ENCODE data around the gene TAF3.

TAF3 gene

DNA sequence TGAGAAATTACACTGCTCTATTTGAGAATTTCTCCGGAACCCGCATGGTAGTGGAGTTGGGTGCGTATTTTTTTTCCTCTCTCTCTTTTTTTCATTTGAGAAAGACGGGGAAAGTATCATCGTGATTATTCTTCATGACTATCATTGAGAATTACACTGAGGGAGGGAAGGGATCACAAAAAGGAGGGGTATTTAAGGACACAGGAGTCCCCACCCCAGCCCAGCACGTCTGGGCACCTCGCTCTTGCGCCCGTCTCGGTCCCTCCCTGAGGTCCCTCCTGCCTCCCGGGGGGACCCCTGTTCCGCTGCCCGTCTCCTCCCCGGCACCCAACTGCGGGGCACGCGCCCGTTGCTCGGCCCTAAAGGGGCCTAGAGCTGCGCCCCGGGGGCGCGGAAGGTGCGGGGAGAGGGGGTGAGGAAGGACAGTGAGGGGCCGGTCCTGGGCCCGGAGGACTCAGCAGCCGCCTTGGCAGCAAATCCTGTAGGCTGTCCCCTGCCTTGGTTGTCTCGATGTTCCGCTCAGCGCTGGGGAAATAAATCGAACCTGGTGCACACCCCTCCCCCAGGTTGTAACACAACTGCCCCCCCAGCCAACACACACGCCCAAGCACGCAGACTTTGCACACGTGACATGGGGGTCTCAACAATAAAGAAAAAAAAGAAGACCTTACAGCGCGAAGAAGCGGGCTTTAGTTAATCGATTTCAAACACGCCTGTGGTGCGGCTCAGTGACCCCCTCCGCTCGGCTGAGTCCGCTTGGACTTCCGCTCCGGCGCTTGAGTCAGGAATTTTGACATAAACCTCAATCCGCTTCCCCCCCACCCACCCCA is 217.6 kb downstream of the TAF3 start:
- no peak for DNase-seq

DNA sequence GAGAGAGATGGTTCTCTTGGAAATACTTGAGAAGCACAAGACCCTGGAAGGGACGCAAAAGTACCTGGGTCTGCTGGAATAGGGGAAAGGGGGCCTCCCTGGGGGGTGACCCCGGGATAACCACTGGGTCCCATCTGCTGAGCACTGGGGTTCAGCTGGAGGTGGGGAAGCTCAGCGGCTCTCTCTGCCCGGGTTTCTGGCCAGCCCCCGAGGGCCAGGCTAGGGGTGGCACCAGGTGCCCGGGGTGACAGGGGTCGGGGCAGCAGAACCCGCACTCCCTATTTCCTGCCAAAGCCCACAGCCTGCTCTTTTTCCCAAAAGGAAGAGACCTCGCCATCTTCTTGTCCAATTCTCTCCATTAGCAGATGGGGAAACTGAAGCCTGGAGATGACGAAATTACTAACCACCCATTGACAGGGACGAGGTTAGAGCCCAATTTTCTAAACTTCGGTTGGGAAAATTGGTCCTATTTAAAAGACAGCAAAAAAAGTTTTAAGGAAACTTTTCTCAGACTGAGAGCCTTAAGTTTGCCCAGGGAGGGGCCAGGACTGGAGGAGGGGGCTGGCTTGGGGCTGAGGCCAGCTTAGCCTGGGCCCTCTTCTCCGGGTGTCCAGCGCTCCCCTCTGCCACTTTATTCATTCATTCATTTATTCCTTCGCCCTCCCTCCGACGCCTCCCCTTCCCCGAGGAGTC is 218.3 kb downstream of the TAF3 start:
- no peak for DNase-seq

DNA sequence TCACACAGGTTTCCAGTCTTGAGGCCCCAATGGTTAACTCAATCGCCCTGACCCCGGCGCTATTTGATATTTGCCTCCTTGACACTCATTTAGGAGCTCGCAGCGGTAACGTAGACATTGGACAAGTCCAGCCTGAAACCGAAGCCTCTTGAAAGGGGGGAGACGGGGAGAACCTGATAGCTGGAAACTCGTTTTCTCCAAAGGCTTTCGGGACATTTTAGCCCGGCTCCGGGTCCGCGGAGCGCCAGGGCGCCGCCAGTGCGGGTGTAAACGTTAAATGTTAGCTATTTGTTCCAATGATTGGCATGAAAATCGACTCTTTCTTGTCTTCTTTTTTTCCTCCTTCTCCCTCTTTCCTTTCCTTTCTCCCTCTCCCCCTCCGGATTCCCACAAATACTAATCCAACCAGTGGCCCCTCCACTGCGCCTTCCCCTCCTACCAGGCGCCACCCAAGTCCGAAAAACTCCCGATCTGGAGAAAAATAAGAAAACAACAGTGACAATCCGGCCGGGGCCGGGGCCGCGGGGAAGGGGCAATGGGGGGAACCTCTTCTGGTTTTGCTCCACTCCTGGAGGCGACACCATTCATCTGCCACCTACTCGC is 219.0 kb downstream of the TAF3 start:
- no peak for DNase-seq

- no peak for DNase-seq
Observed at GRCh38 chr10:8037941-8038894, 219.9 kb downstream of the TAF3 start.

DNA sequence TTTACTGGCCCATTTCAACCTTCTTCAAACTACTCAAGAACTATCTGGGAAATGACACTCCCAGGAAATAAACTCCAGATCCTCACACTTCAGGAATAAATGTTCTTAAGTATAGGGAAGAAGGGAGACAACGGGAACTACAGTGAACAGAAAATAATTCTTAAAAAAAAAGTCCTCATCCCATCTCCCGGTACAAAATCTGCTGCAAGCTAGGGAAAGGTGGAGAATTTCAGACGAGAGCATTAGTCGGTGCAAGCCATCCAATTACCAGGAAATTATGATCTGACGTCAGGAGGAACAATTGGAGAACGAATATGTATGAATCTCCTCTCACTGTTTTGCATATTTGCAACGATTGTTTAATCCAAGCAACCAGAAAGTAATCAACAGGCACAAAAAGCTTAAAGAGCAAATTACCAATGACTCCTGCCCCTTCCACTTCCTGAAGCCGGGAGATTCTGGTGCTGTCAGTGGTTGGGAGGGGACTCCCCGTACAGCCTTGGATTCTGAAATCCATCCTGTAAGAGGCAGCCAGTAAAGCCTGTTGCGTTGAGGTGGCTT is 221.1 kb downstream of the TAF3 start:
- DNase-seq: no peak

DNA sequence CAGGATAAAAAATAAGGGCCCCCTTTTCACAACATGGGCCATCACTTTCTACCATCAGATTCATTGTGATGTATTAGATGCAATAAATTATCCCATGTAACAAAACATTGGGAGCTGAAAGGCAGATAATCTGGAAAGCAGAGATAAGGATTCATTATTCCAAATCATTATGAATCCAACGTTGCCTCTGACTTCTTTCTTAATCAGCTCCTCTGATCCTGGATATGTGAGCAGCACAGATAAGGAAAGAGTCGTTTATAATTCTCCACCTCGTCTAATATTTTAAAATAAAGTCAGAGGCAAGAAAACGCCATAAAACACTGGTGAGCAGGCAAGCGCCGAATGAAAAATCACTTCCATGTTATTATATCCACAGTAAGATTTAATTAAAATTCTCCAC is 222.3 kb downstream of the TAF3 start:
- no peak for DNase-seq

GRCh38 chr10:8041284-8041991 is 223.1 kb downstream of the TAF3 start:
- DNase-seq: no peak

GRCh38 chr10:8041992-8042720 is 223.9 kb downstream of the TAF3 start:
- no peak for DNase-seq

DNA sequence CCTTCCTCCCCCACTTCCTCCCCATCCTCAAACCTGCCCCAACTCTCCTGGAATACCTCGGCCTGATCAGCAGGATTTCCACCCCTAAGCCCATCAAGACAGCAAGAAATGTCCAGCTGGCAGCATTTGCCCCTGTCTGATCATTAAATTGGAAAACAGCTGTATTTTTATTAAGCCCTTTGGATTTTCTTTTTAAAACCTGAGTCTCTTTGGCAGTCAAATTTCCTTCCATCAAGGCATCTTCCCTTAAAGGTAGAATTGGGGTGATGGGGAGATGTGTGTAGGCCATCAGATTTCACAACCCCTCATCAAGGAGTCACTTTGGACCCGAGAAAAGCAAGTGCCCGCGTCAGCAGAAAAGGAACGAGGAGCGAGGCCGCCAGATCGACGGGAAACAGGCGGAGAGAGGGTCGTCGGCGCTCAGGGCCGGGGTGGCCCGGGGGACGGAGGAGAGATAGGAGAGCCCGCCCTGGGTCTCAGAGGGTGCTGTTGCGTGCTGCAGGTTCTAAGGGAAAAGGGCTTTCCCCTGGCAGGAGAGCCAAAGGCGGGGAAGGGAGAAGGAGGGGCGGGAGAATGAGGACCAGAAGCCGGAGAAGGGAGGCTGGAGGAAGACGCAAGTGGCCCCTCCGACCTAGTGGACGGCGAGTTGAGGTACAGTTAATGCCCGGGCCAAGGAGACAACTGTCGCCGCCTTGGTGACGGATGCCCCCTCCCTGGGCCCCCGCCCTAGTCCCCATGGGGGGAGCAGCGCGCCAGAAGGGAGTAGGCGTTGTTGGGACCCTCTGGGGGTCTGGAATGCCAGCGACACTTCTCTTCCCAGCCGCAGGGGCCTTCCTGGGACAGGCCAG is 224.6 kb downstream of the TAF3 start:
- DNase-seq: no peak

GRCh38 chr10:8043569-8044306 is 225.4 kb downstream of the TAF3 start:
- DNase-seq: no peak

- no peak for DNase-seq
Observed at GRCh38 chr10:8044331-8044907, 226.1 kb downstream of the TAF3 start.

- DNase-seq: no peak
Observed at GRCh38 chr10:8044908-8045725, 226.8 kb downstream of the TAF3 start.

GRCh38 chr10:8045726-8046494 is 227.6 kb downstream of the TAF3 start:
- no peak for DNase-seq

DNA sequence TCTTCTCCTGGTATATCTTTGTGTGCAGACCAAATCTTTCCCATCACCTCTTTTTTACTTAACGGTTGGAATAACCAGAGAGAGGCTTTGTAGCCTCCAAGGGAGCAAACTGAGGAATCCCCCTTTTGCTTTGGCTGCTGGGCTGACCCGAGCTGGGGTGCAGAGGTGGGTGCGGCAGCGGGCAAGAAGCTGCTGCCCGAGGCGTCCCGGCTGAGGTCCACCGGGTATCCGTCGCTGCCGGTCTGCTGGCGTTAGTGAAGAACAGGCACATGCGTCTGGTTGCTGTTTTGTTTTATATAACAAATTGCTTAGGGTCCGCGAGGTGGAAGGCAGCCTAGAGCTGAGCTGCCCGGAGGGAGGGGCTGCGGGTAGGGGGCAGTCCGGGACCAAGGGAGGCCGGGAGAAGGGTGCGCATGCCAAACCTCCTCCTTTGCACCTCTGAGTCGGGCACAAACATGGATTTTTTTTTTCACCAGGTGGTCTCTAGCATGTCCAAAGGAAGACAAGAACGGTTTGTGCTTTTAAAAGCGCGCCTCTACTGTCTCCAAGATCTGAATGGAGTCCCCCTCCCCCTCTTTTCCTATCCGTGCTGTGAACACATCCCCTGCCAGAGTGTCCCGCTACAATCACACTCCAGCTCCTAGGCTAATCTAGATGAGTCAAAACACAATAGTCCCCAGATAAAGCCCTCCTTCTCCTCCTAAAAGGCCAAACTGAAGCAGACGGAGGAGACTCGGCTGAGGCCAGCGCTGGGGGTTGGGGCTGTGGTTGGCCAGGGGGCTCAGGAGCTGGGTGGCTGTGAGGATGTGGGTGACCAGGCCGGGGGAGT is 229.4 kb downstream of the TAF3 start:
- DNase-seq: no peak

DNA sequence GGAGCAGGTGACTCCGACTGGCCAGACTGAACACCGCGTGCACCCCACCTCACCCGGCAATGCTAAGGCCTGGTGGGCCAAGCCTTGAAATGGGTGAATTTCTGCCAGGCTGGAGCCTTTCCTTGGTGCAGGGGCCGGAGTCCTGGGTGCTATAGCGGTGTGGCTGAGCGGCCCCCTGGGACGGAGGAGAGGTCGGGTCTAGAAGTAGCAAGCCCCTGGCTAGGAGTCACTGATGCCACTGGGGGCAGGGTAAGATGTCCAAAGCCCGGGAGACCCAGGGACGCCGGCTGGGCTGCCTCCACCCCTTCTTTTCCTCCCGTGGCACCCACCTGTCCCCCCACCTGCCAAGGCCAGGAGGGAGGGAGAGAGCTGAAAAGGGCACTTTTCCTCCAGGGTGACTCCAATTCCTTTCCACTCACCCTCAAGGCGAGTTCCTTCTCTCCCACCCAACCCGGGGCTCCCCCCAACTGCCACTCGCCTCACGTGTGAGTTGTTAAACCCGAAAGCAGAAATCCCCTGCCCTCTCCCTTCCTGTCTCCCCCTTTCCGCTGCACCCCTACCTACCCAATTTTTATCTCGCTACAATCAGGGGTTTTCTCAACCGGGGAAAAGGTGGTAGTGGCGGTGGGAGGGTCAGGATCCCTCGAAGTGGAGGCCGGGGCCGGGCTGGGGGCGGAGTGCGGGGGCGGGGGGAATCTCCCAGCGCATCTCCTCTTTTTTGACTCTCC is 230.1 kb downstream of the TAF3 start:
- DNase-seq: no peak
